ENCODE results near the gene LSM5. TPM values are rescaled to one million over a fixed set of nuclear protein-coding genes. Genes with fewer than 3 reads are reported as not detected.
"Not testable (repeated sequence)": the region's sequence is repeated elsewhere in the genome, so short reads cannot be mapped to it uniquely, and the experiment has no call there.

Gene LSM5
- total RNA-seq, 1 experiment from 2014 or later = 372 TPM

DNA sequence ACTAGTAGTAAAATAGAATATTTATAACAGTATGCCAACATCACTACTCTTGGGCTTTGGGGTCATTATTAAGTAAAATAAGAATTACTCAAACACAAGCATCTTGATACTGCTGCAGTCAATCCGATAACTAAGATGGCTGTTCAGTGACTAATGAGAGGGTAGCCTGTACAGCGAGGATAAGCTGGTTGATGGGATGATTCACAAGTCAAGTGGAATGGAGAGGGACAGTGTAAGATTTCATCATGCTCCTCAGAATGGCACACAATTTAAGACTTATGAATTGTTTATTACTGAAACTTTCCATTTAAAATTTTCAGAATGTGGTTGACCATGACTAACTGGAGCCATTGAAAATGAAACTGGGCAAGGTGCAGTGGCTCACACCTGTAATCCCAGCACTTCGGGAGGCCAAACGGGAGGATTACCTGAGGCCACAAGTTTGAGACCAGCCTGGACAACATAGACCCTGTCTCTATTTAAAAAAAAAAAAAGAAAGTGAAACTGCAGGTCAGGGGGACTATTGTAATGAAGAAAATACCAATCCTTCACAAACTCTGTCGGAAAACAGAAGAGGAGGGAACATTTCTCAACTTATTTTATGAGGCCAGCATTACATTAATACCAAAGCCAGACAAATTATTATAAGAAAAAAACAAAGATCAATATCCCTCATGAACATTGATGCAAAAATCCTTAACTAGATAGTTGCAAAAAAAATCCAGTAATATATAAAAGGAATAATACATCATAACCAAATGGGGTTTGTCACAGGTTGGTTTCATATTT is 16.3 kb upstream of the LSM5 start:
- DNase-seq (ENCODE audit: low spot score) = peak; percentile 97

GRCh38 chr7:32502728-32503127 is 12.5 kb upstream of the LSM5 start:
- DNase-seq (ENCODE audit: low spot score) = no peak

DNA sequence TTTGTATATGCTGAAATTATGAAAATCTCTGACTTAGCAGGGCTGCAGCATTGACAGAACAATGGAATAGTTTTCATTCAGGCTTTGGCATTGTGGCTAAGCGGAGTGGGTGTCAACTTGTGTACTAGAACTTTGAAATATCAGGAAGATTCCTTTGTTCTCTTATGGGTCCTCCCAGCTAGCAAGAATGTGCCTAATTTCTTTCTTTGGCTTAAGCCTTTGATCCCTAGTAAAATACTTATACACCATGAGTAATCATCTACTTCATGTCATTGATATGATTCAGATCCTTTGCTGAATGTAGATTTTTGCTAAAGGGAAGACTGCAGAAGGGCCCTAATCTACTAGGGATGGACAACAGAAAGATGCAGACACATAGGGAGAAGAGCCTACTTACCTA is 11.3 kb upstream of the LSM5 start:
- peak; percentile 68 for DNase-seq (ENCODE audit: low spot score)

DNA sequence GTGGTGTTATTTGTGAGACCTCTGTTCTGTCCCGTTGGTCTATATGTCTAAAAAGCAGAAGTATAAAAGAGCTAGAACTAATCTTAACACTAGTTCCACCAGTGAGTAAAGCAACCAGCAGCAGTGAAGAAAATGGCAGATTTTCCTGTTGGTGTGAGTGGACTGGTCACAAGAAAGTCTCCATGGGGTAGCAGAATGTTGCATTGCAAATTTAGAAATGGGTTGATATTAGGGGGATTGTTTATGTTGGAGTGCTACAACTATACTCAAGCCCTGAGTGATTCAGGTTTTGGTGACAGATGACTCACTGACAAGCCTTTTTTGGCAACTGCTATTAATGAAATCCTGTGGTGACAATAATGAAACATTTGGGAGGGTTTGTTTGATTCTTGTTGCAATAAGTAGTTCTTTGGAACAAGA is 10.8 kb upstream of the LSM5 start:
- DNase-seq (ENCODE audit: low spot score) = peak; percentile 69

DNA sequence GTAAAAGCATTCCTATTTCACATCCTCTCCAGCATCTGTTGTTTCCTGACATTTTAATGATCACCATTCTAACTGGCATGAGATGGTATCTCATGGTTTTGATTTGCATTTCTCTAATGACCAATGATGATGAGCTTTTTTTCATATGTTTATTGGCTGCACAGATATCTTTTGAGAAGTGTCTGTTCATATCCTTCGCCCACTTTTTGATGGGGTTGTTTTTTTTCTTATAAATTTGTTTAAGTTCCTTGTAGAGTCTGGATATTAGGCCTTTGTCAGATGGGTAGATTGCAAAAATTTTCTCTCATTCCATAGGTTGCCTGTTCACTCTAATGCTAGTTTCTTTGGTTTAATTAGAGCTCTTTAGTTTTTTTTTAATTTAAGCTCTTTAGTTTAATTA is 10.0 kb upstream of the LSM5 start:
- DNase-seq (ENCODE audit: low spot score) = not testable (repeated sequence)

DNA sequence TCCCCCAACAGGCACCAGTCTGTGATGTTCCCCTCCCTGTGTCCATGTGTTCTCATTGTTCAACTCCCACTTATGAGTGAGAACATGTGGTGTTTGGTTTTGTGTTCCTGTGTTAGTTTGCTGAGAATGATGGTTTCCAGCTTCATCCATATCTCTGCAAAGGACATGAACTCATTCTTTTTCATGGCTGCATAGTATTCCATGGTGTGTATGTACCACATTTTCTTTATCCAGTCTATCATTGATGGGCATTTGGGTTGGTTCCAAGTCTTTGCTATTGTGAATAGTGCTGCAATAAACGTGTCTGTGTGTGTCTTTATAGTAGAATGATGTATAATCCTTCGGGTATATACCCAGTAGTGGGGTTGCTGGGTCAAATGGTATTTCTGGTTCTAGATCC is 9.6 kb upstream of the LSM5 start:
- DNase-seq (ENCODE audit: low spot score) = not testable (repeated sequence)

- peak; percentile 46 for DNase-seq (ENCODE audit: low spot score)
Observed at GRCh38 chr7:32496052-32496813, 6.1 kb upstream of the LSM5 start.

DNA sequence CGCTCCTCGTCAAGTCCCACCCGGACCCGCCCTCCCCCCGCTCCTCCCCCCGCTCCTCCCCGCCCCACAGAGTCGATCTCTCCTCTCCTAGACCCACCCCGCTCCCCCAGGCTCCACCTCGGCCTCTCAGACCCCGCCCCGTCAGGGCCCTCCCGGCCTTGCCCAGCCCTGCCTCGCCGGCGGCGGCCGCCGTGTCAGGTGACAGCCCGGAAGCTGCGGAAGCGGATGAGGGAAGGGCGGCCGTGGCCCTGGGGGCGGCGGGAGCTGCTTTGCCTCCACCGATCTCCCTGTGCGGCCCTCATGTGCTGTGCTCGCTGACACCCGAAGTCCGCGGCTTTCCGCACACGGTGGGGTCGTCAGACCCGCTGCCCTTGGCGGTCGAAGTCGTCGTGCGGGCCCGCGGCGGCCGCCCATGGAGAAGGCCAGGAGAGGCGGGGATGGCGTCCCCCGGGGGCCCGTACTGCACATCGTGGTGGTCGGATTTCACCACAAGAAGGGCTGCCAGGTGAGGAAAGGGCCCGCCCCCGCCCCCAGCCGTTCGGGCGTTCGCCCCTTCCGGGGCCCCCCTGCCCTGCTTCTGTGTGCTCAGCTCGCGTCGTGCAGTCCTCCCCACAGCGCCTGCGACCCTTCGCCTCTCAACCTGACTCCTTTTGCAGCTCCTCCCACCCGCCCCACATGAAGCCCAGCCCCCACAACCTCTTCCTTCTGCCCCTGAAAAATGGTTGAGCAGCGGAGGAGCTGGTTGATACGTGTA is 5.3 kb upstream of the LSM5 start, which contains the start of gene AVL9:
AVL9 (plus strand) TSS at position 192 of the 754 bp plus-strand sequence; CDS start at position 413, 221 bp downstream.
- DNase-seq (ENCODE audit: low spot score) = peak; percentile 92

DNA sequence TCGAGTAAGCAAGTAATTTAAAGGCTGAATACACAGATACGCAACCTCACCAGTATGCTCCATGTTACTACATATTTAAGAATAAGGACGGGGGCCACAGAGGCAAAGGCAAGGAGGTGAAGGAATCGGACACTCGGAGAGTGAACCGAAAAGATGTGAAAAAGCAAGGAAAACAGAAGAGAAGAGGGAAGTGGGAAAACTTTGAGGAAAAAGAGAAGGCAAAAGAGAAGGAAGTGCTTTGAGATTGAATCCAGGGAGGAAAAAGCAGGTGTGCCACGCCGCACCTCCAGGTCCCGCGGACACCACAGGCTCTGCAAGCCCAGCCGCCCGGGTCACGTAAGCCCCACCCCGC is 4.7 kb upstream of the LSM5 start:
- no peak for DNase-seq (ENCODE audit: low spot score)

DNA sequence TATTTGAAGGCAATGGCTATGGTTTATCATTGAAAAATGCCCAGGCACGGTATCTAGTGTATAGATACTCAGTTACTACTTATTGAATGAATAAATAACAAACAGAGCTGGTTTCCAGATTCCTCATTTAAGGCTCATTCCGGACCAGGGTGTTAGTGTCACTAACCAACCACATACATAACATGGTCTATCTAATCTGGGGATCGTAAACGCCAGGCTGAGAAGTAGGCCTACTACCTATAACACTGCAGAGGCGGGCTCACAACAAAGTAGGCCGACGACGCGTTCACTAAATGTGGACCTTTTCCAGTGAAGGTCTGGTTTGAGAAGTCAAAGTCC is 423 bp downstream of the LSM5 start:
- no peak for DNase-seq (ENCODE audit: low spot score)

DNA sequence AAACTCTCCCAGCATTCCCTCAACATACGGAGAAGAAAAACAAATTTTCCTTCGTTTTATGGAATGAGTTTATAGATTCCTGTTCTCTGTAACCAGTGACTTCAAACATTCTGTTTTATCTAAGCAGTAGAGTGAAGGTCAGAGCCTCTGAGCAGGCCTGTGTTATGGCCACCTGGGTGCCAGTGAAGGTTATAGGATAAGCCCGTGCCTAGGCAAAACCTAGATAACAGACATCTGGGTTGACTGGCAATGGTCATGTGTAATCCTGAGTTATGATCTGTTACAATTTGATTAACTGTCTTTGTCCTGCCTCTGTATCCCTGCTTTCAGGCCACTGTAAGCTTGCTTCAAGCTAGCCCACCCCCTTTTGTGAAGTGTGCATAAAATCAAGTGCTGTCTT is 8.3 kb downstream of the LSM5 start:
- no peak for DNase-seq (ENCODE audit: low spot score)

DNA sequence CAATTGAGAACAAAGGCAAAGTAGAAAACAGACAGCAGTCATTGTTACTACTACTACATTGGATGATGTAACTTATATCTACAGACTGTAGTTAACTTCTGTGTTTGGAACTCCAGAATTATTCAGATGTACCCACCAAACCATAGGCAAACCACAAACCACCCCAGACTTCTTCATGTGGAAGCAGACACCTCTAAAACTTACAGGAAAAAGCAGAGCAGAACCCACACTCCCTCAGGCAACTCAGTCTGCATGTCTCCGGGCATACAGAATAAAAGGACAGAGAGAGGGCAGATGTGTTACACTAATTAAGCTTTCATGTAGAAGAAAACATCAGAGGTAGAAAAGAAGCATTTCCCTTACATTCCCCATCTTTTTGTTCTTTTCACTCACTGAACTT is 9.0 kb downstream of the LSM5 start:
- no peak for DNase-seq (ENCODE audit: low spot score)

DNA sequence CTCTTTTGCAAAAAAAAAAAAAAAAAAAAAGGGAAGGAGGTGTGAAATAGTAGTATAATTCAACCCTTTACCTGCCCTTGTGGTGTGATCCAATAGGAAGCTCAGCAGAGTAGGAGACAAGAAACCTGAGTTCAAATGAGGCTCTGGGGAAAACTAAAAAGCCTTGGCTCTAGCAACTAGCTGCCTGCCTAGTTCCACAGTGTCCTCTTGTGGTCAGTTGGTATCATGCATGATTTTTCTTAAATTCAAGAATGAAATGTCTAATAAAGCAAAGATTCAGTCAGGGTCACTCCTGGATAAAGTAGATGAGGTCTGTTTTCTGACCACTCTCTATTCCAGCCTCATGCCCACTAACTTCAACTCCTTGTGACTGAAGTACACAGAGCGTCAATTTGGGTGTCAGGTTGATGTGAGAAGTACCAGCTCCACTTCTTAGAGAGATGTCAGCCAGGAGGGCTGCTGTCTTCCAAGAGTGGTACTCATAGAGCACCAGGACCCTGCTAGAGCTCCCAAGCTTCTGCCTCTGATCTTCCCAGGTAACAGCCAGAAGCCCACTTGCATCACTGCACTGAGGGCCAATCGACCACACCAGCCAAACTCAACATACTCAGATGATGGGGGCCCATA is 10.5 kb downstream of the LSM5 start:
- DNase-seq (ENCODE audit: low spot score) = peak; percentile 68

- DNase-seq (ENCODE audit: low spot score) = no peak
Observed at GRCh38 chr7:32477649-32477980, 12.6 kb downstream of the LSM5 start.

GRCh38 chr7:32476816-32477648 is 13.1 kb downstream of the LSM5 start:
- no peak for DNase-seq (ENCODE audit: low spot score)

DNA sequence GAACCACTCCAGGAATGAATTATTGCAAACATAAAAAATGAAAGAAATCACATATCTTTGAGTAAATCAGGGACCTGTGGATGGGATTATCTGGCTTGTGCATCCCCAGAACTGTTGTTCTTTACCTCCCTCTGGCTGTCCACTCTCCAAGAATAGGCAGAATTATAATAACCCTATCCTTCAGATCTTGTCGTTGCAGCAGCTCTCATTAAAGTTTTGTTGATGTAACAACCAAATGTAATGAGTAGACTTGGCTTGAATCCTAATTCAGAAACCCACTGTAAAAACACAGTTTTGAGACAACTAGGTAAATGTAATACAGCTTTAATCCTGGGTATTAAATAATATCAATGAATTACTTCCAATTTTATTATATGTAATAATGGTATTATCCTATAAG is 16.2 kb downstream of the LSM5 start:
- no peak for DNase-seq (ENCODE audit: low spot score)

GRCh38 chr7:32472015-32472414 is 18.2 kb downstream of the LSM5 start:
- DNase-seq (ENCODE audit: low spot score) = no peak

DNA sequence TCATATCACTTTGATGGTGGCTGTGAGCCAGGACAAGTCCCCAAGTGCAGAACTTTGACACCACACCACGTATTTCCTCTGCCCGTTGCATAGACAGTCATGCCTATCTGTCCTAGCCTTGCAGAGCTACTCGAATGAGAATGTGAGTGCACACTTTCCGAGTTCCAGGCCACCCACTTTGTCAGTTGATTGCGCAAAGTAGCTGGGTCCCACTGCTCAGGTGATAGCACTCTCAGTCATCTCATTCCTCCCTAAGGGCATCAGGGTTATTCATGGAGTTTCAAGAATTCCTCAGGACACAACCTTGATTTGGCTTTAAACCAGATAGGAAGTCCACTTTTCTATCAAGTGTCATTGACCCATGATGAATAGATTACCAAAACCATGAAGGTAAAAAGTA is 19.3 kb downstream of the LSM5 start:
- DNase-seq (ENCODE audit: low spot score) = no peak

DNA sequence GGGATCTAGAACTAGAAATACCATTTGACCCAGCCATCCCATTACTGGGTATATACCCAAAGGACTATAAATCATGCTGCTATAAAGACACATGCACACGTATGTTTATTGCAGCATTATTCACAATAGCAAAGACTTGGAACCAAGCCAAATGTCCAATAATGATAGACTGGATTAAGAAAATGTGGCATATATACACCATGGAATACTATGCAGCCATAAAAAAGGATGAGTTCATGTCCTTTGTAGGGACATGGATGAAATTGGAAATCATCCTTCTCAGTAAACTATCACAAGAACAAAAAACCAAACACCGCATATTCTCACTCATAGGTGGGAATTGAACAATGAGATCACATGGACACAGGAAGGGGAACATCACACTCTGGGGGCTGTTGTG is 20.2 kb downstream of the LSM5 start:
- DNase-seq (ENCODE audit: low spot score) = not testable (repeated sequence)

DNA sequence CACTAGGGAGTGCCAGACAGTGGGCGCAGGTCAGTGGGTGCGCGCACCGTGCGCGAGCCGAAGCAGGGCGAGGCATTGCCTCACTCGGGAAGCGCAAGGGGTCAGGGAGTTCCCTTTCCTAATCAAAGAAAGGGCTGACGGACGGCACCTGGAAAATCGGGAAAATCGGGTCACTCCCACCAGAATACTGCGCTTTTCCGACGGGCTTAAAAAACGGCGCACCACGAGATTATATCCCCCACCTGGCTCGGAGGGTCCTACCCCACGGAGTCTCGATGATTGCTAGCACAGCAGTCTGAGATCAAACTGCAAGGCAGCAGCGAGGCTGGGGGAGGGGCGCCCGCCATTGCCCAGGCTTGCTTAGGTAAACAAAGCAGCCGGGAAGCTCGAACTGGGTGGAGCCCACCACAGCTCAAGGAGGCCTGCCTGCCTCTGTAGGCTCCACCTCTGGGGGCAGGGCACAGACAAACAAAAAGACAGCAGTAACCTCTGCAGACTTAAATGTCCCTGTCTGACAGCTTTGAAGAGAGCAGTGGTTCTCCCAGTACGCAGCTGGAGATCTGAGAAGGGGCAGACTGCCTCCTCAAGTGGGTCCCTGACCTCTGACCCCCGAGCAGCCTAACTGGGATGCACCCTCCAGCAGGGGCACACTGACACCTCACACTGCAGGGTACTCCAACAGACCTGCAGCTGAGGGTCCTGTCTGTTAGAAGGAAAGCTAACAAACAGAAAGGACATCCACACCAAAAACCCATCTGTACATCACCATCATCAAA is 25.4 kb downstream of the LSM5 start:
- not testable (repeated sequence) for DNase-seq (ENCODE audit: low spot score)

GRCh38 chr7:32462977-32463376 is 27.2 kb downstream of the LSM5 start:
- DNase-seq (ENCODE audit: low spot score) = no peak
